PC-9 (cell line): ENCODE results near the gene ADAMTS7. TPM values are rescaled to one million over a fixed set of nuclear protein-coding genes. Genes with fewer than 3 reads are reported as not detected.
A peak's percentile ranks its signal among the peaks of the same experiment; 100 is the strongest.

ENCODE experiments used
- Bru-seq: library from RNA; stranded (reverse); fragments of 400-500 nt; gene quantifications from one replicate; lab custom pipeline; 2021; lab: Mats Ljungman, UMichigan
- BruChase-seq, 2 experiments: library from RNA; stranded (reverse); fragments of 400-500 nt; gene quantifications; one replicate each; lab custom pipeline; 2021; lab: Mats Ljungman, UMichigan
- BruUV-seq: library from RNA; stranded (reverse); fragments of 400-500 nt; replicated peaks from 2 replicates; lab custom pipeline; 2021; lab: Mats Ljungman, UMichigan
- CTCF ChIA-PET: fragments of 300-600 bp; sonication (Branson Sonifier 250); formaldehyde crosslinking; loops from one replicate; lab custom pipeline; 2022; ENCODE audit warnings: antibody characterized with exemption; lab: Charles Lee
- POLR2A ChIA-PET: fragments of 300-600 bp; sonication (Branson Sonifier 250); formaldehyde crosslinking; loops from one replicate; lab custom pipeline; 2022; ENCODE audit warnings: antibody characterized with exemption; ENCODE audit not compliant: unreplicated experiment; lab: Charles Lee
- DNase-seq, 2 experiments: peaks; one replicate each; pipeline versions ENCODE4 v3.0.0 to v3.0.0-alpha.2; 2015 to 2022; ENCODE audit warnings: mixed read lengths in 1 of 2
- H2AFZ ChIP-seq: fragments of 200-600 bp; sonication (generic); 2 replicates; pipeline ENCODE4 v1.8.1; 2017; ENCODE audit warnings: antibody characterized with exemption
- H3F3A ChIP-seq: fragments of 200-600 bp; sonication (generic); 2 replicates; pipeline ENCODE4 v1.8.1; 2017; ENCODE audit warnings: antibody characterized with exemption, mild to moderate bottlenecking, low read depth; ENCODE audit not compliant: insufficient read depth
- H3K27ac ChIP-seq: fragments of 200-600 bp; sonication (generic); 2 replicates; pipeline ENCODE4 v1.6.1; 2016; ENCODE audit warnings: mixed run types
- H3K27me3 ChIP-seq: fragments of 200-600 bp; sonication (generic); 2 replicates; pipeline ENCODE4 v1.6.1; 2016; ENCODE audit warnings: low read depth, mixed run types; ENCODE audit not compliant: insufficient read depth
- H3K36me3 ChIP-seq: fragments of 200-600 bp; sonication (generic); 2 replicates; pipeline ENCODE4 v1.6.1; 2016; ENCODE audit warnings: low read depth, mixed run types
- H3K4me1 ChIP-seq: fragments of 200-600 bp; sonication (generic); replicated peaks from 2 replicates; pipeline ENCODE4 v1.6.1; 2016; ENCODE audit warnings: mixed run types; ENCODE audit not compliant: insufficient read depth
- H3K4me2 ChIP-seq: fragments of 200-600 bp; sonication (generic); 2 replicates; pipeline ENCODE4 v1.6.1; 2017; ENCODE audit warnings: mixed run types
- H3K4me3 ChIP-seq: fragments of 200-600 bp; sonication (generic); 2 replicates; pipeline ENCODE4 v1.6.1; 2016; ENCODE audit warnings: mixed run types
- H3K79me2 ChIP-seq: fragments of 200-600 bp; sonication (generic); 2 replicates; pipeline ENCODE4 v1.6.1; 2017; ENCODE audit warnings: low read depth, mixed run types
- H3K9me2 ChIP-seq: fragments of 200-600 bp; sonication (generic); 2 replicates; pipeline ENCODE4 v1.8.1; 2017; ENCODE audit warnings: mild to moderate bottlenecking; ENCODE audit not compliant: insufficient read depth
- H3K9me3 ChIP-seq: fragments of 200-600 bp; sonication (generic); 2 replicates; pipeline ENCODE4 v1.8.1; 2016; ENCODE audit warnings: low read depth; ENCODE audit not compliant: insufficient read depth
- H4K20me1 ChIP-seq: fragments of 200-600 bp; sonication (generic); 2 replicates; pipeline ENCODE4 v1.8.1; 2017; ENCODE audit not compliant: insufficient read depth
- CTCF ChIP-seq: fragments of 200-600 bp; sonication (generic); conservative IDR thresholded peaks from 2 replicates; pipeline ENCODE4 v1.6.1; 2017; ENCODE audit warnings: mixed run types, antibody characterized with exemption, mild to moderate bottlenecking, moderate library complexity
- EZH2 ChIP-seq: fragments of 200-600 bp; sonication (generic); IDR thresholded peaks from 2 replicates; pipeline ENCODE4 v1.8.0; 2017; ENCODE audit warnings: antibody characterized with exemption, low read depth
- intact Hi-C: fragments of 100-400 bp; cut with micrococcal nuclease; formaldehyde crosslinking; loops from one replicate; pipeline ENCODE4 v1.10.0; 2022; ENCODE audit not compliant: unreplicated experiment
- long read RNA-seq: library from polyadenylated mRNA; stranded (forward); transcript quantifications from one replicate; pipeline ENCODE4 v2.0.0, GENCODE V29; 2022
- total RNA-seq: library from RNA; stranded (reverse); gene quantifications from 2 replicates; pipeline ENCODE4 v1.2.3, GENCODE V29; 2021

ADAMTS7 gene, protein sequence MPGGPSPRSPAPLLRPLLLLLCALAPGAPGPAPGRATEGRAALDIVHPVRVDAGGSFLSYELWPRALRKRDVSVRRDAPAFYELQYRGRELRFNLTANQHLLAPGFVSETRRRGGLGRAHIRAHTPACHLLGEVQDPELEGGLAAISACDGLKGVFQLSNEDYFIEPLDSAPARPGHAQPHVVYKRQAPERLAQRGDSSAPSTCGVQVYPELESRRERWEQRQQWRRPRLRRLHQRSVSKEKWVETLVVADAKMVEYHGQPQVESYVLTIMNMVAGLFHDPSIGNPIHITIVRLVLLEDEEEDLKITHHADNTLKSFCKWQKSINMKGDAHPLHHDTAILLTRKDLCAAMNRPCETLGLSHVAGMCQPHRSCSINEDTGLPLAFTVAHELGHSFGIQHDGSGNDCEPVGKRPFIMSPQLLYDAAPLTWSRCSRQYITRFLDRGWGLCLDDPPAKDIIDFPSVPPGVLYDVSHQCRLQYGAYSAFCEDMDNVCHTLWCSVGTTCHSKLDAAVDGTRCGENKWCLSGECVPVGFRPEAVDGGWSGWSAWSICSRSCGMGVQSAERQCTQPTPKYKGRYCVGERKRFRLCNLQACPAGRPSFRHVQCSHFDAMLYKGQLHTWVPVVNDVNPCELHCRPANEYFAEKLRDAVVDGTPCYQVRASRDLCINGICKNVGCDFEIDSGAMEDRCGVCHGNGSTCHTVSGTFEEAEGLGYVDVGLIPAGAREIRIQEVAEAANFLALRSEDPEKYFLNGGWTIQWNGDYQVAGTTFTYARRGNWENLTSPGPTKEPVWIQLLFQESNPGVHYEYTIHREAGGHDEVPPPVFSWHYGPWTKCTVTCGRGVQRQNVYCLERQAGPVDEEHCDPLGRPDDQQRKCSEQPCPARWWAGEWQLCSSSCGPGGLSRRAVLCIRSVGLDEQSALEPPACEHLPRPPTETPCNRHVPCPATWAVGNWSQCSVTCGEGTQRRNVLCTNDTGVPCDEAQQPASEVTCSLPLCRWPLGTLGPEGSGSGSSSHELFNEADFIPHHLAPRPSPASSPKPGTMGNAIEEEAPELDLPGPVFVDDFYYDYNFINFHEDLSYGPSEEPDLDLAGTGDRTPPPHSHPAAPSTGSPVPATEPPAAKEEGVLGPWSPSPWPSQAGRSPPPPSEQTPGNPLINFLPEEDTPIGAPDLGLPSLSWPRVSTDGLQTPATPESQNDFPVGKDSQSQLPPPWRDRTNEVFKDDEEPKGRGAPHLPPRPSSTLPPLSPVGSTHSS (N-terminal part only)
- 1.3 and 1.9 TPM in 2 replicates for total RNA-seq
- percentile 25 among the genes with signal in this experiment for Bru-seq, nascent RNA
- BruChase-seq, experiment 1, labeled RNA remaining after a 2-hour chase, result percentile 23 among the genes with signal in this experiment
- percentile 24 among the genes with signal in this experiment for BruChase-seq, experiment 2, labeled RNA remaining after a 6-hour chase
- long read RNA-seq, result 0 reads

DNA sequence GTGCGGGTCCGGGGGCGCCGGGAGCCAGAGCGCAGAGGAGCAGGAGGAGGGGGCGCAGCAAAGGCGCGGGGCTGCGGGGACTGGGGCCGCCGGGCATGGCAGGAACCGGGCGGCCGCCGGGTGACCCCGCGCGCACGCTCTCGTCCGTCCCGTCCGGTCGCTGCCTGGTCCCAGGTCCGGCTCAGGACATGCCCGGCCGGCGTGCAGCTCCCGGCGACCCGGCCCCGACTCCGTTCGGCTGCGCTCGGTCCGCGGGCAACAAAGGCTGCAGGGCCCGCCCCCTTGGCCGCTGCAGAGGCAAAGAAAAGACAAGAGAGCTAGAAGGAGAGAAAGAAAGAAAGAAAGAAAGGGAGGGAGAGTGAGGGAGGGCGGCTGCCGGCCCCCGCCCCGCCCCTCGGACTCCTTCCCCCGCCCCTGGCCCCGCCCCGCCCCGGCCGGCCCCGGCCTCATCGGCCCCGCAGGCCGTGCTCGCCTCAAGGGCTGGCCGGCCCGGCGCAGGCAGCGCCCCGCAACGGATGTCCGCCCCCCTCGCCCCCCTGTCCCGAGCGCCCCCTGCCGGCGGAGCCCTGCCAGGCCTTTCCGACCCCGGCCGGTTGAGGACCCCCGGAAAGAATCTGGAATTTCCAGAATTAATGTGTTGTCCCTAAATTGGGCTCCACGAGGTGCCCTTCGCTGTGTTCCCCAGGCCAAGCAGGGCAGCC, at the start of gene ADAMTS7:
TSS of gene ADAMTS7 (minus strand) at position 341 of the 701 bp plus-strand sequence. CDS start at position 97, 244 bp downstream.
- no peaks in the 10 kb centered on the region for H3K9me2 ChIP-seq
- H3K4me3 ChIP-seq, result peak within 1 kb of the TSS; percentile 48
- no peaks in the 10 kb centered on the region for H3K9me3 ChIP-seq
- H3K36me3 ChIP-seq, result no peaks in the 10 kb centered on the region
- no peak for TF ChIP-seq EZH2
- TF ChIP-seq CTCF, result peak; percentile 70
- H3K27ac ChIP-seq, result no peak within 1 kb of the TSS
- H3K27me3 ChIP-seq, result peaks cover 31% of the 10 kb centered on the region
- H3K79me2 ChIP-seq, result no peaks in the 10 kb centered on the region
- ChIA-PET CTCF (interaction anchor here (1.1 kb wide), 1 partner anchor 358 kb away, joined by 4 read pairs; no protein-coding TSS in a partner anchor), POLR2A (interaction anchor here (0.6 kb wide), 1 partner anchor 63 kb away, joined by 10 read pairs; no protein-coding TSS in a partner anchor)
- no peaks in the 10 kb centered on the region for H4K20me1 ChIP-seq
- H2AFZ ChIP-seq, result peak within 1 kb of the TSS; percentile 60; the same call in 1 of the 2 replicates
- peak in 1 of 2 experiments; percentile 64 for DNase-seq
- peaks cover 5% of the 10 kb centered on the region; the same call in 1 of the 2 replicates for H3K4me1 ChIP-seq
- BruUV-seq, result no TSS peak
- intact Hi-C loops, result no loop called here
- H3F3A ChIP-seq, result no peaks in the 10 kb centered on the region
- peak within 1 kb of the TSS; percentile 68 for H3K4me2 ChIP-seq

- Histone ChIP-seq H3K79me2 (no peaks in the 10 kb centered on the region), H4K20me1 (no peaks in the 10 kb centered on the region), H3K27me3 (no peaks in the 10 kb centered on the region), H3K9me2 (no peaks in the 10 kb centered on the region), H3K4me3 (peak overlapping the region; percentile 62), H3K36me3 (no peaks in the 10 kb centered on the region), H3K9me3 (no peaks in the 10 kb centered on the region), H3K27ac (peak overlapping the region; percentile 49), H2AFZ (peak overlapping the region; percentile 86), H3F3A (peaks cover 22% of the 10 kb centered on the region), H3K4me2 (peak overlapping the region; percentile 71), H3K4me1 (no peaks in the 10 kb centered on the region)
- TF ChIP-seq CTCF (peak; percentile 61), EZH2 (no peak)
- intact Hi-C loops, result loop anchor here (1.0 to 5.0 kb wide), 2 partner anchors 13 to 63 kb away; no protein-coding TSS in a partner anchor
- CTCF ChIA-PET, result no interaction called here
- POLR2A ChIA-PET, result no interaction called here
- DNase-seq, result peak; percentile 75 to 76
- BruUV-seq, result no TSS peak
These were observed 48.9 kb upstream of the ADAMTS7 start for GRCh38 chr15:78859971-78860719.
